Stomach (tissue), 4 donors: ENCODE measurements around the gene AK4.
"Not testable (repeated sequence)": the region's sequence is repeated elsewhere in the genome, so short reads cannot be mapped to it uniquely, and the experiment has no call there.

Experiments used
- POLR2A ChIP-seq, 4 donors: fragments of 450-650 bp; IDR thresholded peaks; one replicate each; pipeline ENCODE4 v1.6.1; 2016; ENCODE audit warnings: antibody characterized with exemption in 4 of 4, control low read depth in 2 of 4, mild to moderate bottlenecking in 1 of 4, moderate library complexity in 1 of 4
- POLR2AphosphoS5 ChIP-seq, 3 donors: sonication (generic); formaldehyde crosslinking; IDR thresholded peaks; one replicate each; pipeline ENCODE4 v1.6.1; 2016; ENCODE audit warnings: antibody characterized with exemption in 3 of 3
- TF ChIP-seq, protein P1 (sequence below), 7 experiments: fragments of 450-650 bp in 4 of 7; fragments of 200-600 bp in 3 of 7; sonication (generic) in 3 of 7; IDR thresholded peaks; one replicate each; pipeline ENCODE4 v1.5.1; 2016 to 2019; ENCODE audit warnings: antibody characterized with exemption in 7 of 7, control low read depth in 2 of 7, mild to moderate bottlenecking in 1 of 7

DNA sequence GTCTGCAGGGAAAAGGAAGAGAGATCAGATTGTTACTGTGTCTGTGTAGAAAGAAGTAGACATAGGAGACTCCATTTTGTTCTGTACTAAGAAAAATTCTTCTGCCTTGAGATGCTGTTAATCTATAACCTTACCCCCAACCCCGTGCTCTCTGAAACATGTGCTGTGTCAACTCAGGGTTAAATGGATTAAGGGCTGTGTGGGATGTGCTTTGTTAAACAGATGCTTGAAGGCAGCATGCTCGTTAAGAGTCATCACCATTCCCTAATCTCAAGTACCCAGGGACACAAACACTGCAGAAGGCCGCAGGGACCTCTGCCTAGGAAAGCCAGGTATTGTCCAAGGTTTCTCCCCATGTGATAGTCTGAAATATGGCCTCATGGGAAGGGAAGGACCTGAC lies 8.2 kb upstream of the AK4 start:
- TF ChIP-seq, protein P1, sequence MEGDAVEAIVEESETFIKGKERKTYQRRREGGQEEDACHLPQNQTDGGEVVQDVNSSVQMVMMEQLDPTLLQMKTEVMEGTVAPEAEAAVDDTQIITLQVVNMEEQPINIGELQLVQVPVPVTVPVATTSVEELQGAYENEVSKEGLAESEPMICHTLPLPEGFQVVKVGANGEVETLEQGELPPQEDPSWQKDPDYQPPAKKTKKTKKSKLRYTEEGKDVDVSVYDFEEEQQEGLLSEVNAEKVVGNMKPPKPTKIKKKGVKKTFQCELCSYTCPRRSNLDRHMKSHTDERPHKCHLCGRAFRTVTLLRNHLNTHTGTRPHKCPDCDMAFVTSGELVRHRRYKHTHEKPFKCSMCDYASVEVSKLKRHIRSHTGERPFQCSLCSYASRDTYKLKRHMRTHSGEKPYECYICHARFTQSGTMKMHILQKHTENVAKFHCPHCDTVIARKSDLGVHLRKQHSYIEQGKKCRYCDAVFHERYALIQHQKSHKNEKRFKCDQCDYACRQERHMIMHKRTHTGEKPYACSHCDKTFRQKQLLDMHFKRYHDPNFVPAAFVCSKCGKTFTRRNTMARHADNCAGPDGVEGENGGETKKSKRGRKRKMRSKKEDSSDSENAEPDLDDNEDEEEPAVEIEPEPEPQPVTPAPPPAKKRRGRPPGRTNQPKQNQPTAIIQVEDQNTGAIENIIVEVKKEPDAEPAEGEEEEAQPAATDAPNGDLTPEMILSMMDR (IDR thresholded peaks at IDR 0.05): not testable (repeated sequence)
- TF ChIP-seq POLR2A, POLR2AphosphoS5 (IDR thresholded peaks at IDR 0.05): not testable (repeated sequence)
